OCI-LY3 (cell line): Measurements from ENCODE around the gene XYLB.

Source experiments
- EZH2phosphoT487 ChIP-seq: fragments of 200-600 bp; shearing (Covaris generic); IDR thresholded peaks from 2 replicates; pipeline ENCODE4 v1.6.1; 2018; ENCODE audit warnings: antibody characterized with exemption, mixed run types, low read depth
- TF ChIP-seq, protein P1 (sequence below): fragments of 200-600, 300-600 bp; sonication (generic); IDR thresholded peaks from 2 replicates; pipeline ENCODE4 v1.5.1; 2014; ENCODE audit warnings: antibody characterized with exemption, low read length, low read depth

DNA sequence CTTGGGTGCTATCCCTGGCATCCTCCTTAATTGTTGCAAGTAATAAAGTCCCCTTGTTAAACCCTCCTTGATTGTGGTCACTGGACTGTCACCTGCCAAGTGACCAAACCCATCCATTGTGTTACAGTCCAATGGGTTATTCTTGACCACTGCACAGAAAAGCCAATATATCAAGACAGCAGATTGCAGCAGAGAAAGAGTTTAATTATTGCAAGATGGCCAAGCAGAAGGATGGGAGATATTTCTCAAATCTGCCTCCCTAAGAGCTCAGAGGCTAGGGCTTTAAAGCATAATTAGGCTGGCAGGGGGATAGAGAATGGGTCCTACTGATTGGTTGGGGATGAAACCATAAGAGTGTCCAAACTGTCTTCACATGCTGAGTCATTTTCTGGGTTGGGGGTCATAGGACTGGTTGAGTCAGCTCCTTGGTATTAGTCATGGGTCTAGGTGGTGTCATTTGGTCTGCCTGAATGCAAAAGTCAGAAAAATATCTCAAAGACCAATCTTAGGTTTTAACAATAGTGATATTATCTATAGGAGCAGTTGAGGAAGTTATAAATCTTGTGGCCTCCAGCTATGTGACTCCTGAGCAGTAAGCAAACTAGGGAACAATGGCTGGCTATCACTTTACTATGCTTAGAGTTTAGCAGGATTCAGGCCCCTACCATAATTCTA lies 19.1 kb upstream of the XYLB start:
- TF ChIP-seq, protein P1, sequence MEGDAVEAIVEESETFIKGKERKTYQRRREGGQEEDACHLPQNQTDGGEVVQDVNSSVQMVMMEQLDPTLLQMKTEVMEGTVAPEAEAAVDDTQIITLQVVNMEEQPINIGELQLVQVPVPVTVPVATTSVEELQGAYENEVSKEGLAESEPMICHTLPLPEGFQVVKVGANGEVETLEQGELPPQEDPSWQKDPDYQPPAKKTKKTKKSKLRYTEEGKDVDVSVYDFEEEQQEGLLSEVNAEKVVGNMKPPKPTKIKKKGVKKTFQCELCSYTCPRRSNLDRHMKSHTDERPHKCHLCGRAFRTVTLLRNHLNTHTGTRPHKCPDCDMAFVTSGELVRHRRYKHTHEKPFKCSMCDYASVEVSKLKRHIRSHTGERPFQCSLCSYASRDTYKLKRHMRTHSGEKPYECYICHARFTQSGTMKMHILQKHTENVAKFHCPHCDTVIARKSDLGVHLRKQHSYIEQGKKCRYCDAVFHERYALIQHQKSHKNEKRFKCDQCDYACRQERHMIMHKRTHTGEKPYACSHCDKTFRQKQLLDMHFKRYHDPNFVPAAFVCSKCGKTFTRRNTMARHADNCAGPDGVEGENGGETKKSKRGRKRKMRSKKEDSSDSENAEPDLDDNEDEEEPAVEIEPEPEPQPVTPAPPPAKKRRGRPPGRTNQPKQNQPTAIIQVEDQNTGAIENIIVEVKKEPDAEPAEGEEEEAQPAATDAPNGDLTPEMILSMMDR, result no peak
- no peak for TF ChIP-seq EZH2phosphoT487
